IPS-15b (cell line): ENCODE data around the gene PAPLN.

Experiments
- H3K27me3 ChIP-seq: one replicate; pipeline ENCODE4 v1.6.1; 2013; ENCODE audit warnings: low read length; ENCODE audit not compliant: control insufficient read depth, insufficient read depth
- H3K36me3 ChIP-seq: one replicate; pipeline ENCODE4 v1.6.1; 2013; ENCODE audit warnings: low read length; ENCODE audit not compliant: control insufficient read depth, insufficient read depth
- H3K4me1 ChIP-seq: one replicate; pipeline ENCODE4 v1.6.1; 2013; ENCODE audit warnings: mild to moderate bottlenecking, low read length; ENCODE audit not compliant: control insufficient read depth, insufficient read depth
- H3K4me3 ChIP-seq: one replicate; pipeline ENCODE4 v1.5.1; 2013; ENCODE audit warnings: low read depth, low read length
- H3K9ac ChIP-seq: one replicate; pipeline ENCODE4 v1.6.1; 2013; ENCODE audit warnings: low read depth, mild to moderate bottlenecking, low read length
- H3K9me3 ChIP-seq: one replicate; pipeline ENCODE4 v1.6.1; 2013; ENCODE audit warnings: mild to moderate bottlenecking, low read length; ENCODE audit not compliant: control insufficient read depth, insufficient read depth

Gene PAPLN

GRCh38 chr14:73216030-73216429 lies 21.3 kb upstream of the PAPLN start:
- Histone ChIP-seq H3K4me3 (no peak overlapping the region), H3K9ac (no peak overlapping the region), H3K36me3 (peaks cover 3% of the 10 kb centered on the region), H3K9me3 (no peaks in the 10 kb centered on the region), H3K4me1 (no peaks in the 10 kb centered on the region), H3K27me3 (no peaks in the 10 kb centered on the region)

GRCh38 chr14:73217411-73217810 lies 19.9 kb upstream of the PAPLN start:
- Histone ChIP-seq H3K4me1 (no peaks in the 10 kb centered on the region), H3K9me3 (no peaks in the 10 kb centered on the region), H3K36me3 (peaks cover 3% of the 10 kb centered on the region), H3K27me3 (no peaks in the 10 kb centered on the region), H3K4me3 (no peak overlapping the region), H3K9ac (no peak overlapping the region)

DNA sequence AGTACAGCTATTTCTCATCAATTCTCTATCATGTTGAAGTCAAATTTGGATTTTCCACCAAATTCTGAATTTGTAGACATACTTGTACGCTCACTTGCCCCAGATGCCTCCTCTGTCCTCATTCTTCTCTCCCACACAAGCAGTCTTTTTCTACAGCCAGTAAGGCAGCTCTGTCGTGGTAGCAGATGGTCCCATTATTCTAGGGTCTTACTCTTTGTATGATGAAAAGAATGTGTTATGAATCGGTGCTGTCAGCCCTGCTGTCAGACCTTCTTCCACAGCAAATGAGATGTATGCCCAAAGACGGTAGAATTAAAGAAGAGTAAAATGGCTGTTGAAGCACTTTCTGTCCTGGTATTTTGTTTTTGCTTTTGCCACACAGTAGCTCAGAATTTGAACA lies 17.2 kb upstream of the PAPLN start:
- peaks cover 10% of the 10 kb centered on the region for H3K4me1 ChIP-seq
- peaks cover 3% of the 10 kb centered on the region for H3K36me3 ChIP-seq
- H3K9me3 ChIP-seq: no peaks in the 10 kb centered on the region
- H3K4me3 ChIP-seq: no peak overlapping the region
- H3K9ac ChIP-seq: no peak overlapping the region
- no peaks in the 10 kb centered on the region for H3K27me3 ChIP-seq

GRCh38 chr14:73220634-73221033 lies 16.7 kb upstream of the PAPLN start:
- H3K36me3 ChIP-seq: peaks cover 3% of the 10 kb centered on the region

DNA sequence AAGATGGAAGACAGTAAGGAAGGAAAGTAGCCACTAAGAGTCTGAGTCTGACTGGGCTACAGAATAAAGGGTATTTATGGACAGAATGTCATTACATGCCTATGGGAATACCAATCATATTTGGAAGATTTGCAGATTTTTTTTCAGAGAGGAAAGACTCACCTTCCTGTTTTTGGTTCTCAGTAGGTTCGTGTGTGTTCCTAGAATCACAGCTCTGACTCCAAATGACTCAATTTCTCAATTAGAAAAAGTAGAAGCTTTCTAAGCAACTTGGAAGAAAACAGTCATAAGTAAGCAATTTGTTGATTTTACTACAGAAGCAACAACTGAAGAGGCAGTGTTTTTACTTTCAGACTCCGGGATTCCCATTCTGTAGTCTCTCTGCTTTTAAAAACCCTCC lies 15.4 kb upstream of the PAPLN start:
- H3K9me3 ChIP-seq: no peaks in the 10 kb centered on the region
- H3K4me3 ChIP-seq: no peak overlapping the region
- H3K27me3 ChIP-seq: no peaks in the 10 kb centered on the region
- peaks cover 3% of the 10 kb centered on the region for H3K36me3 ChIP-seq
- no peak overlapping the region for H3K9ac ChIP-seq
- peaks cover 10% of the 10 kb centered on the region for H3K4me1 ChIP-seq

More at GRCh38 chr14:73220634-73221033, 16.7 kb upstream of the PAPLN start:
- Histone ChIP-seq H3K9ac (no peak overlapping the region), H3K9me3 (no peaks in the 10 kb centered on the region), H3K4me3 (no peak overlapping the region), H3K4me1 (peaks cover 10% of the 10 kb centered on the region), H3K27me3 (no peaks in the 10 kb centered on the region)

- Histone ChIP-seq H3K27me3 (no peaks in the 10 kb centered on the region), H3K9me3 (no peaks in the 10 kb centered on the region), H3K4me3 (no peak overlapping the region), H3K9ac (no peak overlapping the region), H3K4me1 (peaks cover 10% of the 10 kb centered on the region), H3K36me3 (peaks cover 3% of the 10 kb centered on the region)
These were observed 14.3 kb upstream of the PAPLN start for GRCh38 chr14:73223049-73223448.

- Histone ChIP-seq H3K9me3 (no peaks in the 10 kb centered on the region), H3K9ac (no peak overlapping the region), H3K27me3 (no peaks in the 10 kb centered on the region), H3K4me3 (no peak overlapping the region), H3K36me3 (no peaks in the 10 kb centered on the region), H3K4me1 (peaks cover 14% of the 10 kb centered on the region)
These were observed 11.8 kb upstream of the PAPLN start for GRCh38 chr14:73225496-73225895.

DNA sequence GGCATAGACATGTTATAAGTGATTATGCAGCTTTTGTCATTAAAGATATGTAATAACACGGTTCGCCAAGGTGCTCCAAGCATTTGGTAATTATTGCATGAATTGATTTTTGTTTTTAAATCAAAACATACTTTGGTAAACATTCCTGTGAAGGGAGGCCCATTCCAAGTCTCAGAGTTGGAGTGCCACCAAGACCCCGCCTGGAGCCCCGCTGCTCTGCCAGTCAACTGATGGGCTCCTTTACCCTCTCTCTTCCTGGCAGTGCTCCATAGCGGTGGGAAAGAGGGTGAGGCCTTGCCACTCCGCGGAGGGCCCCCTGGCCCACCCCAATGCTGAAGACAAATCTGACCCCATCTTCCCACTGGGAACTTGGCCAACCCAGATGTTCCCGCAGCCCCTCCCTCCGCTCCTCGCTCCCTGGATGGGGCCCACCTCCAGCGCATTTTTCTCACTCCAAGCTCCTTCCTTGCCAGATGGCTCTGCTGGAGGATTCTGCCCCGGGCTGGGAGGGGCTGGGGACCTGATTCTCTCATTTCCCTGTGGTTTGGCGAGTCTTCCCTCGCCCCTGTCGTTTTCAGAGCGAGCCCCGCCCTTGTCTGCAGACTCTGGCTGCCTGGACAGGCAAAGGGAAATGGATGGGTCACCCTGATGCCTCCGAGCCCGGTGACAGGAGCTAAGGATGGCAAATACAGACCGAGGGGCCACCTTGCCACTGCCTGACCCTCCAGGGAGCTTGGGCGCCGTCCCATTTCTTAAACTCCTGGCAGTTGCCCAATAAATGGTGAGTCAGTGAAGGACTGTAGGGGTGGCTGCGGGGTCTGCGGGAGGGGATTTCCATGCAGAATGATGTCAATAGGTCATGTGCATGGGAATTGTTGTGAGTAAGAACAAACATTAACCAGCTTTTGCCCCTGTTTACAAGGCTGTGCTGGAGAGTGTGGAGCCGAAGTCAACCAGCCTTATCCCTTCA lies 9.2 kb upstream of the PAPLN start:
- Histone ChIP-seq H3K4me1 (peaks cover 16% of the 10 kb centered on the region), H3K27me3 (no peaks in the 10 kb centered on the region), H3K36me3 (no peaks in the 10 kb centered on the region), H3K9ac (no peak overlapping the region), H3K9me3 (no peaks in the 10 kb centered on the region), H3K4me3 (no peak overlapping the region)

GRCh38 chr14:73230051-73230450 lies 7.3 kb upstream of the PAPLN start:
- no peak overlapping the region for H3K9ac ChIP-seq
- no peaks in the 10 kb centered on the region for H3K9me3 ChIP-seq
- H3K4me1 ChIP-seq: peaks cover 24% of the 10 kb centered on the region
- peaks cover 2% of the 10 kb centered on the region for H3K27me3 ChIP-seq
- H3K36me3 ChIP-seq: no peaks in the 10 kb centered on the region
- no peak overlapping the region for H3K4me3 ChIP-seq

DNA sequence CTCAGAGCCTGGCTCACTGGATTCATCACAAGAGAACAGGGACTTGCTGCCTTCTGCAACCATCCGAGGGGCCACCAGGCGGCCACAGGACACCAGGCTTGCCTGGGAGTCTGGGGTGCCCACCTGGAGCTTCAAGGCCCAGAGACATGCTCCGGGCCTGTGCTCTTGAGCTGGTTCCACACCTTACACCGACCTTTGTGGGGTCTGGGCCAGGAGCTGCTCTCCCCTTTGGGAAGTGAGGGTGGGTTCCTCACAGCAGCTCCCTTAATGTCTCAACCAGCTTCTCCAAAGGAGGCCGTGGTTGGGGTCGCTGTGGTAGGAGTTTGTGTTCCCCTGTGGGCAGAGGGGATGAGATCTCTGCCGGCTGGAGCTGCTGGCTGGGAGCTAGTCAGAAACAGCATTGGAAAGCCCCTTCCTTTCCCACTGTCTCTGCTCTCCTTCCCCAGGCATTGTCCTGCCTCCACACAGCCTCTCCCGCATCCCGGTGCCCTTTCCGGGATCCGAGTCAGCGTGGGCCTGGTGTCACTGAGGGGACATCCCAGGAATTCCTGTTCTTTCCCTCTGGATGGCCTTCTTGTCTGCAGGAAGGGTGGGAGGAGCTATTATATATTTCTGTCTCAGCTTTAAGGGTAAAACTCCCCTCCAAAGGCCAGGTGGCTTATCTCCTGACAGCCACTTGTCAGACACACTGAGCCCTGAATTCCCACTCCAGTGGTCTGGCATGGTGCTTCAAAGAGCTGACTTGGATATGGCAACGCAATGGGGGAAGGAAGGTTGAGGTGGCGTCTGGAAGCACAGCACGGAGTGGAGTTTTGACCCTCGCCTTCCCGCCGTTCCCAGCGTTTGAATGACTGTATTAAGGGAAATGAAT lies 5.1 kb upstream of the PAPLN start:
- Histone ChIP-seq H3K9ac (no peak overlapping the region), H3K27me3 (peaks cover 10% of the 10 kb centered on the region), H3K4me1 (peaks cover 32% of the 10 kb centered on the region), H3K9me3 (no peaks in the 10 kb centered on the region), H3K36me3 (no peaks in the 10 kb centered on the region), H3K4me3 (no peak overlapping the region)

DNA sequence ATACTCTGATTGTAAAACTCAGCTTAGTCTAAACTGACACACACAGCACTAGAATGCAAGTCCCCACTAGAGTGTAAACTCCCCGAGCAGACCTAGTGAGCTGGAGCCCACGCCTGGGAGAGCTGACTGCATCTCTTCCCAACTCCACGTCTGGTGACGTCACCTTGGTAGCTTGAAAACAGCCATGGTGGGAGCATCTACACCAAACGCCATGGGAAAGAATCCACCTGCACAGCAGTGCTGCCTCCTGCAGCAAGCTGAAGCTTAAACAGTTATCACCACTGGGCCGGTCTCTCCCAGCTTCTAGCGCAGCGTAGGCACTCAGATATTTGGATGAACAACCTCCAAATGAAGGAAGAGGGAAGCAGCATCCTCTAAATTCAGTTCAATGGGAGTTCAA lies 4.3 kb upstream of the PAPLN start:
- Histone ChIP-seq H3K9me3 (no peaks in the 10 kb centered on the region), H3K36me3 (no peaks in the 10 kb centered on the region), H3K4me3 (no peak overlapping the region), H3K4me1 (peaks cover 32% of the 10 kb centered on the region), H3K9ac (peak overlapping the region; percentile 37), H3K27me3 (peaks cover 10% of the 10 kb centered on the region)
